Measurements from ENCODE around the gene RTN4.

DNA sequence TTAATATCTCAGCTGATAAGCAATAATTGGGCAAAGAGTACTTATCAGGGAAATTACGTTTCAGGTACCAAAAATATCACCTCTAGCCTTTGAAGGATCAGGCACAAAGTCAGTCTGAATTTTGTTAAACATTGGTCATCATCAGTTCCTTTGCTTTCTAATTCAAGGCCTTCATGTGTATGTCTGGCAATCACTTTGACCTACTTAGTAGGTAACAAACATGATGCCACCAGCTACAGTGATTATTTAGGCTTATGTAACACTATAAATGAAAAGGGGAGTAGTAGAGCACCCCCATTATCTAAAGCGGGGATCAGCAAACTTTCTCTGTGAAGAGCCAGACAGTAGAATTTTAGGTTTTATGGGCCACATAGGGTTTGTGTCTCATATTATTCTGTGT is 75.1 kb downstream of the RTN4 start:
- TF ChIP-seq FOXM1 (IDR thresholded peaks at IDR 0.05; ENCODE audit: borderline replicate concordance) (no peak), BHLHE40 (IDR thresholded peaks at IDR 0.05; ENCODE audit: borderline replicate concordance) (no peak), L3MBTL2 (conservative IDR thresholded peaks at IDR 0.05) (no peak), FOXA1 (IDR thresholded peaks at IDR 0.05) (no peak), FOXK2 (IDR thresholded peaks at IDR 0.05) (no peak), SP1 (IDR thresholded peaks at IDR 0.05) (no peak), ARNT (IDR thresholded peaks at IDR 0.05) (no peak), SUZ12 (IDR thresholded peaks at IDR 0.05) (no peak), HDGF (IDR thresholded peaks at IDR 0.05; ENCODE audit: borderline replicate concordance) (no peak), ELF4 (IDR thresholded peaks at IDR 0.05) (no peak), CTBP1 (IDR thresholded peaks at IDR 0.05; ENCODE audit: borderline replicate concordance) (no peak)
- TF ChIP-seq, protein P1, sequence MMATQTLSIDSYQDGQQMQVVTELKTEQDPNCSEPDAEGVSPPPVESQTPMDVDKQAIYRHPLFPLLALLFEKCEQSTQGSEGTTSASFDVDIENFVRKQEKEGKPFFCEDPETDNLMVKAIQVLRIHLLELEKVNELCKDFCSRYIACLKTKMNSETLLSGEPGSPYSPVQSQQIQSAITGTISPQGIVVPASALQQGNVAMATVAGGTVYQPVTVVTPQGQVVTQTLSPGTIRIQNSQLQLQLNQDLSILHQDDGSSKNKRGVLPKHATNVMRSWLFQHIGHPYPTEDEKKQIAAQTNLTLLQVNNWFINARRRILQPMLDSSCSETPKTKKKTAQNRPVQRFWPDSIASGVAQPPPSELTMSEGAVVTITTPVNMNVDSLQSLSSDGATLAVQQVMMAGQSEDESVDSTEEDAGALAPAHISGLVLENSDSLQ (IDR thresholded peaks at IDR 0.05) = no peak

Measured in HEK293T (cell line).